Ramos (cell line): ENCODE measurements around the gene LGALSL.

Experiments
- in situ Hi-C: fragments of 300-500 bp; cut with MboI; formaldehyde crosslinking; loops from one replicate; pipeline ENCODE4 v1.14.3; 2022; ENCODE audit warnings: low sequenced_read_pairs; ENCODE audit not compliant: unreplicated experiment

Gene LGALSL

GRCh38 chr2:64453770-64454385, at the start of gene LGALSL:
TSS of gene LGALSL (plus strand) at chr2:64454162. CDS start at chr2:64454546, 384 bp downstream.
- in situ Hi-C loops = no loop called here

GRCh38 chr2:64404743-64405142, 49.2 kb upstream of the LGALSL start:
- in situ Hi-C loops = no loop called here

GRCh38 chr2:64405581-64406406, 48.2 kb upstream of the LGALSL start:
- in situ Hi-C loops = no loop called here

GRCh38 chr2:64406407-64406774, 47.6 kb upstream of the LGALSL start:
- in situ Hi-C loops = no loop called here

GRCh38 chr2:64408031-64408430, 45.9 kb upstream of the LGALSL start:
- in situ Hi-C loops = no loop called here

GRCh38 chr2:64410671-64411070, 43.3 kb upstream of the LGALSL start:
- in situ Hi-C loops = no loop called here

GRCh38 chr2:64412671-64413070, 41.3 kb upstream of the LGALSL start:
- in situ Hi-C loops = no loop called here

- in situ Hi-C loops = no loop called here
Measured at GRCh38 chr2:64414736-64415435, 39.1 kb upstream of the LGALSL start.

- in situ Hi-C loops = no loop called here
Measured at GRCh38 chr2:64417624-64418023, 36.3 kb upstream of the LGALSL start.

GRCh38 chr2:64419596-64420165, 34.3 kb upstream of the LGALSL start:
- in situ Hi-C loops = no loop called here

GRCh38 chr2:64420677-64421076, 33.3 kb upstream of the LGALSL start:
- in situ Hi-C loops = no loop called here

GRCh38 chr2:64421201-64421600, 32.8 kb upstream of the LGALSL start:
- in situ Hi-C loops = no loop called here

- in situ Hi-C loops = no loop called here
Measured at GRCh38 chr2:64422466-64422865, 31.5 kb upstream of the LGALSL start.

- in situ Hi-C loops = no loop called here
Measured at GRCh38 chr2:64423303-64423702, 30.7 kb upstream of the LGALSL start.

GRCh38 chr2:64424416-64424987, 29.5 kb upstream of the LGALSL start:
- in situ Hi-C loops = no loop called here

- in situ Hi-C loops = no loop called here
Measured at GRCh38 chr2:64426183-64426952, 27.6 kb upstream of the LGALSL start.

- in situ Hi-C loops = no loop called here
Measured at GRCh38 chr2:64434039-64434657, 19.8 kb upstream of the LGALSL start.

GRCh38 chr2:64437883-64438282, 16.1 kb upstream of the LGALSL start:
- in situ Hi-C loops = no loop called here

- in situ Hi-C loops = no loop called here
Measured at GRCh38 chr2:64439194-64439593, 14.8 kb upstream of the LGALSL start.
